GM19193 (cell line): ENCODE results near the gene APPL2.

Experiments used
- POLR2A ChIP-seq: IDR thresholded peaks from 4 replicates; pipeline ENCODE4 v1.6.1; 2011; ENCODE audit not compliant: insufficient read depth, insufficient read length; ENCODE audit errors: extremely low read depth

APPL2 gene

GRCh38 chr12:105264771-105265170, 28.8 kb upstream of the APPL2 start:
- TF ChIP-seq POLR2A = no peak

- TF ChIP-seq POLR2A = no peak
Measured at GRCh38 chr12:105262461-105263184, 26.6 kb upstream of the APPL2 start.

- no peak for TF ChIP-seq POLR2A
Measured at GRCh38 chr12:105261010-105261409, 25.0 kb upstream of the APPL2 start.

- no peak for TF ChIP-seq POLR2A
Measured at GRCh38 chr12:105259226-105259625, 23.3 kb upstream of the APPL2 start.

GRCh38 chr12:105257321-105257728, 21.4 kb upstream of the APPL2 start:
- no peak for TF ChIP-seq POLR2A

GRCh38 chr12:105256921-105257320, 20.9 kb upstream of the APPL2 start:
- no peak for TF ChIP-seq POLR2A

GRCh38 chr12:105256011-105256410, 20.0 kb upstream of the APPL2 start:
- no peak for TF ChIP-seq POLR2A

- no peak for TF ChIP-seq POLR2A
Measured at GRCh38 chr12:105253866-105254513, 18.0 kb upstream of the APPL2 start.

GRCh38 chr12:105252901-105253300, 16.9 kb upstream of the APPL2 start:
- no peak for TF ChIP-seq POLR2A

GRCh38 chr12:105245291-105245690, 9.3 kb upstream of the APPL2 start:
- TF ChIP-seq POLR2A = no peak

GRCh38 chr12:105240228-105240627, 4.3 kb upstream of the APPL2 start:
- TF ChIP-seq POLR2A = no peak

- TF ChIP-seq POLR2A = no peak
Measured at GRCh38 chr12:105239304-105239703, 3.3 kb upstream of the APPL2 start.

- TF ChIP-seq POLR2A = no peak
Measured at GRCh38 chr12:105237666-105238065, 1.7 kb upstream of the APPL2 start.

- no peak for TF ChIP-seq POLR2A
Measured at GRCh38 chr12:105235281-105235731, 668 bp downstream of the APPL2 start.

- no peak for TF ChIP-seq POLR2A
Measured at GRCh38 chr12:105234197-105234596, 1.8 kb downstream of the APPL2 start.
